GM23248 (cell line): ENCODE measurements around the gene MRTFB. TPM values are rescaled to one million over a fixed set of nuclear protein-coding genes. Genes with fewer than 3 reads are reported as not detected.

Experiments used
- DNase-seq: peaks from one replicate; pipeline ENCODE4 v3.0.0-alpha.2; 2015
- H2AFZ ChIP-seq: fragments of 200-600 bp; sonication (generic); 2 replicates; pipeline ENCODE4 v1.6.1; 2016; ENCODE audit warnings: antibody characterized with exemption
- H3F3A ChIP-seq: fragments of 200-600 bp; sonication (generic); 2 replicates; pipeline ENCODE4 v1.6.1; 2016; ENCODE audit warnings: mild to moderate bottlenecking, antibody characterized with exemption, mixed run types; ENCODE audit not compliant: insufficient read depth
- H3K27ac ChIP-seq: fragments of 200-600 bp; sonication (generic); 2 replicates; pipeline ENCODE4 v1.5.1; 2016; ENCODE audit warnings: mild to moderate bottlenecking
- H3K27me3 ChIP-seq: fragments of 200-600 bp; sonication (generic); replicated peaks from 2 replicates; pipeline ENCODE4 v1.6.1; 2016; ENCODE audit warnings: mild to moderate bottlenecking; ENCODE audit not compliant: insufficient read depth
- H3K36me3 ChIP-seq: fragments of 200-600 bp; sonication (generic); 2 replicates; pipeline ENCODE4 v1.6.1; 2016; ENCODE audit warnings: low read depth, mild to moderate bottlenecking
- H3K4me1 ChIP-seq: fragments of 200-600 bp; sonication (generic); 2 replicates; pipeline ENCODE4 v1.6.1; 2016; ENCODE audit warnings: mild to moderate bottlenecking; ENCODE audit not compliant: insufficient read depth
- H3K4me2 ChIP-seq: fragments of 200-600 bp; sonication (generic); one replicate; pipeline ENCODE4 v1.6.1; 2016; ENCODE audit warnings: mild to moderate bottlenecking; ENCODE audit not compliant: unreplicated experiment
- H3K4me3 ChIP-seq: fragments of 200-600 bp; sonication (generic); 2 replicates; pipeline ENCODE4 v1.5.1; 2016; ENCODE audit warnings: mild to moderate bottlenecking
- H3K79me2 ChIP-seq: fragments of 200-600 bp; sonication (generic); 2 replicates; pipeline ENCODE4 v1.6.1; 2016; ENCODE audit warnings: mild to moderate bottlenecking; ENCODE audit not compliant: insufficient read depth
- H3K9ac ChIP-seq: fragments of 200-600 bp; sonication (generic); 2 replicates; pipeline ENCODE4 v1.6.1; 2016; ENCODE audit warnings: mild to moderate bottlenecking
- H3K9me2 ChIP-seq: fragments of 200-600 bp; sonication (generic); 2 replicates; pipeline ENCODE4 v1.6.1; 2016; ENCODE audit warnings: mixed run types, mild to moderate bottlenecking, moderate library complexity; ENCODE audit not compliant: insufficient read depth
- H3K9me3 ChIP-seq: fragments of 200-600 bp; sonication (generic); one replicate; pipeline ENCODE4 v1.6.1; 2017; ENCODE audit warnings: low read depth
- H4K20me1 ChIP-seq: fragments of 200-600 bp; sonication (generic); 2 replicates; pipeline ENCODE4 v1.6.0; 2016; ENCODE audit not compliant: insufficient read depth
- EZH2 ChIP-seq: fragments of 200-600 bp; sonication (generic); IDR thresholded peaks from 2 replicates; pipeline ENCODE4 v1.6.1; 2018; ENCODE audit warnings: antibody characterized with exemption, mild to moderate bottlenecking; ENCODE audit not compliant: insufficient read depth, poor library complexity, severe bottlenecking
- EZH2phosphoT487 ChIP-seq: fragments of 200-600 bp; sonication (generic); IDR thresholded peaks from 2 replicates; pipeline ENCODE4 v1.6.1; 2018; ENCODE audit warnings: antibody characterized with exemption, moderate library complexity, mild to moderate bottlenecking, low read depth; ENCODE audit not compliant: insufficient read depth
- WGBS, 2 experiments: methylation state at CpG; one replicate each; pipeline ENCODE4 v1.1.6; 2015 to 2017; ENCODE audit warnings: low lambda C conversion rate in 2 of 2, low coverage in 1 of 2; ENCODE audit errors: missing lambda C conversion rate in 2 of 2; 5-methylcytosine and 5-hydroxymethylcytosine counted together
- in situ Hi-C: fragments of 300-500 bp; cut with MboI; formaldehyde crosslinking; loops from 2 replicates; pipeline ENCODE4 v1.15.0; 2020
- polyA plus RNA-seq: library from polyadenylated mRNA; unstranded; fragments of >200 nt; fragmentation: Nextera tagmentation; extraction: Ambion mirVana; gene quantifications from 2 replicates; pipeline ENCODE4 v1.2.1, GENCODE V29; 2016
- total RNA-seq: library from RNA; depleted of rRNA; stranded (reverse); fragments of >200 nt; shearing (Covaris generic); gene quantifications from 2 replicates; pipeline ENCODE4 v1.2.3, GENCODE V29; 2014

MRTFB gene
- total and polyA plus RNA-seq, 2 experiments from 2014 or later, result 3.1 to 5.1 TPM

DNA sequence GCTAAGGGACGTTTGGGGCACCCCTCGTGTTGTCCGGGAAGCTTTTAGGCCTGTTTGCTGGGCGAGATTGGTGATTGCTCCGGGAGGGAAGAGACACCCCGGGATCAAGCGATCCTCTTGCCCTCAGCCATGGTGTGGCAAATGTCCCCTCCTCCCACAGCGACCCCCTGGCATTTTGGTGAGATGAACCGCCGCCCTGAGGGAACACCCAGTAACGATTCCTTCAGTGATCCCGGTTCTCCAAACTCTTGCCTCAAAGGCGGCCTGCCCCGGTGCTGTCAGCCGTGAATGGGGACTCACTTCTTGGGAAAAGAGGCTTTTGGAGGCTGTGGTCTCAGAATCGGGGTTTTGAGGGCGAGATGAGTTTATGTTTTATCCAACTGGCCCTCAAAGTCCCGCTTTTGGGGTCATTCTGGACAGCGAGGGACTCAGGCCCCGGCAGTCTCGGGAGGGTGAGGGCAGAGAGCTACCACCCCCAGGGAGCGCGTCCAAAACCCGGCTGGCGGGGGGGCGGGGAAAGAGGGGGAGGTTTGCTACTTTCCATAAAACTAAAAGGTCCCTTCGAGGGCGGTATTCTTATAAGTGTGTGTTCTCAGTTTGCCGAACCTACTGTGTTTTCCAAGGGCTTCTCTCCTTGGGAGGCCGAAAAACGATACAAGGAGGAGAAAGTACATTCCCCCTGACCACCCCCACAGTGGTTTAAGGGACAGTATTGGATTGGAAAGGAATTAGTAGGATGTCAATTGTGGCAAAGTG is 232.7 kb downstream of the MRTFB start:
- H3K4me3 ChIP-seq, result peak overlapping the region; percentile 95
- in situ Hi-C loops, result loop anchor here (5.0 kb wide), 1 partner anchor 223 kb away; no protein-coding TSS in a partner anchor
- peak; percentile 56 for DNase-seq
- peaks cover 41% of the 10 kb centered on the region for H3K4me1 ChIP-seq
- H2AFZ ChIP-seq, result peak overlapping the region; percentile 61
- H3K79me2 ChIP-seq, result peaks cover 67% of the 10 kb centered on the region
- H3K9me2 ChIP-seq, result no peaks in the 10 kb centered on the region
- H3F3A ChIP-seq, result peaks cover 19% of the 10 kb centered on the region; the same call in 1 of the 2 replicates
- H3K9me3 ChIP-seq, result no peaks in the 10 kb centered on the region
- peak overlapping the region; percentile 95 for H3K4me2 ChIP-seq
- 0 out of 2 replicates have a peak, but pooled peaks cover 3% of the 10 kb centered on the region for H4K20me1 ChIP-seq
- H3K36me3 ChIP-seq, result no peaks in the 10 kb centered on the region
- WGBS, 2 experiments, result 5 to 7% methylated on average over 30 to 31 of the region's 31 CpGs
- H3K9ac ChIP-seq, result peak overlapping the region; percentile 95
- H3K27me3 ChIP-seq, result no peaks in the 10 kb centered on the region
- TF ChIP-seq EZH2 (no peak), EZH2phosphoT487 (no peak)
- H3K27ac ChIP-seq, result peak overlapping the region; percentile 85

- Histone ChIP-seq H3K9me2 (no peaks in the 10 kb centered on the region), H3K4me1 (peaks cover 53% of the 10 kb centered on the region), H2AFZ (no peak overlapping the region), H3F3A (peaks cover 27% of the 10 kb centered on the region), H3K4me2 (peak overlapping the region; percentile 71), H3K27ac (0 out of 2 replicates have a peak overlapping the region, but pooled peaks have one; percentile 3), H3K79me2 (peaks cover 79% of the 10 kb centered on the region), H3K4me3 (peak overlapping the region; percentile 95), H3K9me3 (no peaks in the 10 kb centered on the region), H3K36me3 (no peaks in the 10 kb centered on the region), H3K9ac (peak overlapping the region; percentile 31; the same call in 1 of the 2 replicates), H4K20me1 (0 out of 2 replicates have a peak, but pooled peaks cover 3% of the 10 kb centered on the region), H3K27me3 (no peaks in the 10 kb centered on the region)
- no peak for TF ChIP-seq EZH2
- TF ChIP-seq EZH2phosphoT487, result no peak
- in situ Hi-C loops, result loop anchor here (5.0 kb wide), 1 partner anchor 222 kb away; no protein-coding TSS in a partner anchor
- WGBS, 2 experiments, result 81 to 84% methylated on average over 12 of the region's 12 CpGs
- DNase-seq, result no peak
These were observed 233.9 kb downstream of the MRTFB start for GRCh38 chr16:14304891-14305460.

GRCh38 chr16:14306485-14307058 is 235.5 kb downstream of the MRTFB start:
- Histone ChIP-seq H3K9me3 (no peaks in the 10 kb centered on the region), H3K9me2 (no peaks in the 10 kb centered on the region), H3K79me2 (peaks cover 95% of the 10 kb centered on the region), H3K27me3 (no peaks in the 10 kb centered on the region), H2AFZ (no peak overlapping the region), H3K4me1 (peaks cover 67% of the 10 kb centered on the region), H3K27ac (peak overlapping the region; percentile 83; the same call in 1 of the 2 replicates), H3K36me3 (no peaks in the 10 kb centered on the region), H3K9ac (peak overlapping the region; percentile 65), H4K20me1 (0 out of 2 replicates have a peak, but pooled peaks cover 3% of the 10 kb centered on the region), H3K4me3 (no peak overlapping the region; the same call in 1 of the 2 replicates), H3K4me2 (peak overlapping the region; percentile 73), H3F3A (peaks cover 41% of the 10 kb centered on the region)
- in situ Hi-C loops, result no loop called here
- WGBS, 2 experiments, result 83 to 84% methylated on average over 11 of the region's 11 CpGs
- TF ChIP-seq EZH2, result no peak
- no peak for TF ChIP-seq EZH2phosphoT487
- DNase-seq, result no peak

DNA sequence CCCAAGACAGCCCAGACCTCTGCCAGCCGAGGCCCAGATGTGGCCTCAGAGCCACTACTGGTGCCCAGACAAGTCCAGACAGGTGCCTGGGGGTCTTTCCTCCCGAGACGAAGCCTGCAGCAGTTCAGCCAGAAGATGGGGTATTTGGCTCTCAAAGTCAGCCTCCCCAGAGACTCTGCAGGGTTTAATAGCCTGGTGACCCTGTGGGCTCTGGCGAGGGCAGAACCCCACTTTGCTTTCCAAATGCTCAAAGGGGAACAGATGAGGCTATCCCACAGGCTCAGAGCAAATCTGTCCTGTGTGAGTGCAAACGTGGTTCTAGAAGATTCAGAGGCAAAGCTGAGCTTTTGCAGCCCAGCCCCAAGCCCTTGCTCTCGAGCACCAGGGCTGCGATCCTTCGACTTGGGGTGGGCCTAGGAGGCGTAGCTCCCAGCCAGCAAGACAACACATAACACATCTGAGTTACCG is 236.0 kb downstream of the MRTFB start:
- Histone ChIP-seq H3K27ac (peak overlapping the region; percentile 83), H3K36me3 (no peaks in the 10 kb centered on the region), H3K79me2 (peaks cover 100% of the 10 kb centered on the region), H3F3A (peaks cover 41% of the 10 kb centered on the region), H3K9me3 (no peaks in the 10 kb centered on the region), H3K4me3 (peak overlapping the region; percentile 46), H4K20me1 (0 out of 2 replicates have a peak, but pooled peaks cover 3% of the 10 kb centered on the region), H3K9me2 (no peaks in the 10 kb centered on the region), H3K4me2 (peak overlapping the region; percentile 73), H3K4me1 (peaks cover 67% of the 10 kb centered on the region), H2AFZ (no peak overlapping the region), H3K27me3 (no peaks in the 10 kb centered on the region), H3K9ac (peak overlapping the region; percentile 65)
- in situ Hi-C loops, result no loop called here
- peak; percentile 34 for DNase-seq
- 30 to 34% methylated on average over 9 to 10 of the region's 10 CpGs for WGBS, 2 experiments
- TF ChIP-seq EZH2 (no peak), EZH2phosphoT487 (no peak)
